Nephron (organoid): ENCODE results near the gene ABI2.
"Not testable (repeated sequence)": the region's sequence is repeated elsewhere in the genome, so short reads cannot be mapped to it uniquely, and the experiment has no call there.

ENCODE experiments used
- H3K27ac Mint-ChIP-seq, 3 experiments: 2 replicates each; pipeline ENCODE4 v1.8.0; 2020; ENCODE audit warnings: mixed read lengths in 3 of 3, mild to moderate bottlenecking in 2 of 3, moderate library complexity in 1 of 3
- H3K27me3 Mint-ChIP-seq: 2 replicates; pipeline ENCODE4 v1.8.0; 2021; ENCODE audit warnings: low read depth, mild to moderate bottlenecking, moderate library complexity, mixed read lengths
- H3K36me3 Mint-ChIP-seq: 2 replicates; pipeline ENCODE4 v1.8.0; 2020; ENCODE audit warnings: low read depth, mixed read lengths
- H3K4me1 Mint-ChIP-seq: 2 replicates; pipeline ENCODE4 v1.8.0; 2020; ENCODE audit warnings: mixed read lengths
- H3K4me3 Mint-ChIP-seq, 3 experiments: 2 replicates each; pipeline ENCODE4 v1.8.0; 2020; ENCODE audit warnings: mild to moderate bottlenecking in 3 of 3, mixed read lengths in 3 of 3, moderate library complexity in 2 of 3
- H3K9me3 Mint-ChIP-seq: 2 replicates; pipeline ENCODE4 v1.8.0; 2020; ENCODE audit warnings: mixed read lengths
- CTCF ChIP-seq, 3 experiments: fragments of 200-600 bp; sonication (generic); IDR thresholded peaks; one replicate each; pipeline ENCODE4 v1.5.0; 2021; ENCODE audit warnings: antibody characterized with exemption in 3 of 3; ENCODE audit not compliant: unreplicated experiment in 3 of 3

The ABI2 gene

GRCh38 chr2:203361495-203361894, 33.3 kb downstream of the ABI2 start:
- peaks cover 25% of the 10 kb centered on the region for H3K36me3 Mint-ChIP-seq
- no peak overlapping the region for H3K4me3 Mint-ChIP-seq
- TF ChIP-seq CTCF (IDR thresholded peaks at IDR 0.05; ENCODE audit: unreplicated experiment in 3 of 3) = no peak
- H3K27ac Mint-ChIP-seq = peak overlapping the region; percentile 22 to 60 (median 36)
- H3K4me1 Mint-ChIP-seq = peaks cover 10% of the 10 kb centered on the region
- no peaks in the 10 kb centered on the region for H3K9me3 Mint-ChIP-seq
- no peaks in the 10 kb centered on the region for H3K27me3 Mint-ChIP-seq

GRCh38 chr2:203361922-203362321, 33.7 kb downstream of the ABI2 start:
- Mint-ChIP-seq H3K9me3 (no peaks in the 10 kb centered on the region), H3K27ac (peak overlapping the region; percentile 22 to 60 (median 36)), H3K4me1 (peaks cover 10% of the 10 kb centered on the region), H3K36me3 (peaks cover 25% of the 10 kb centered on the region), H3K27me3 (no peaks in the 10 kb centered on the region), H3K4me3 (no peak overlapping the region)
- TF ChIP-seq CTCF (IDR thresholded peaks at IDR 0.05; ENCODE audit: unreplicated experiment in 3 of 3) = no peak

DNA sequence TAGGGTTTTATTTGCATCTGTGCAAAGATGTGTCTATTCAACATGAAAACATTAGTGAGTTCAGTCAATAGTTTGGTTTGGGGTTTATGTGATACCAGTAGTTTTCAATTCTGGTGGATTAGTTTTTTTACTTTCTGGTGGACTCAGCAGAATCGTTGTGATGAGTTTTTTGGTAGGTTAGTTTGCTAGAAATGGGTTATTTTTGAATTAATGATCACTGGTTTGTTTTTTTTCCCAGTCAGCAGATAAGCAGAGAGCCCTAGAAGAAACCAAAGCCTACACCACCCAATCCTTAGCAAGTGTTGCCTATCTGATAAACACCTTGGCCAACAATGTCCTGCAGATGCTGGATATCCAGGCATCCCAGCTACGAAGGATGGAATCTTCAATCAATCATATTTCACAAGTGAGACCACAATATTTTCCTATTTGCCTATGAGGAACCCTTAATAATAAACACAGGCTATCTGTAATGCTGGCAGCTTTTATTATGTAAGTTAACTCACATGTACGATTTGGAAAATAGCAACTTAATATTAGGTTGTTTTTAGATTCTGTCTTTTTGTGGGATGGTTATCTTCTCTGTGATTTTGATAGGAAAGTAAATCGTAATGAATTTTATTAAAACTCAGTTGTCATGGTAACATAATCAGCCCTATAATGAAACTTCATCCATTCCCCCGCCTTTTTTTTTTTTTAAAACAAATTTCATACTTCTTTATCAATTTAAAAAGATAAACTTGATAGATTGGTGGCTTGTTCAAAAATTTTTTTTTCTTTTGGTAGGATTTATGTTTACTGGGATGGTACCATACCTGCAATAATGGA, 38.7 kb downstream of the ABI2 start:
- Mint-ChIP-seq H3K4me3 (no peak overlapping the region), H3K4me1 (peaks cover under 1% of the 10 kb centered on the region), H3K9me3 (no peaks in the 10 kb centered on the region), H3K27me3 (no peaks in the 10 kb centered on the region), H3K36me3 (peaks cover 41% of the 10 kb centered on the region), H3K27ac (no peak overlapping the region)
- no peak for TF ChIP-seq CTCF (IDR thresholded peaks at IDR 0.05; ENCODE audit: unreplicated experiment in 3 of 3)

GRCh38 chr2:203372706-203373105, 44.5 kb downstream of the ABI2 start:
- H3K4me3 Mint-ChIP-seq, H3K27ac Mint-ChIP-seq, H3K27me3 Mint-ChIP-seq, H3K9me3 Mint-ChIP-seq, H3K4me1 Mint-ChIP-seq: not testable (repeated sequence)
- peaks cover 60% of the 10 kb centered on the region for H3K36me3 Mint-ChIP-seq

DNA sequence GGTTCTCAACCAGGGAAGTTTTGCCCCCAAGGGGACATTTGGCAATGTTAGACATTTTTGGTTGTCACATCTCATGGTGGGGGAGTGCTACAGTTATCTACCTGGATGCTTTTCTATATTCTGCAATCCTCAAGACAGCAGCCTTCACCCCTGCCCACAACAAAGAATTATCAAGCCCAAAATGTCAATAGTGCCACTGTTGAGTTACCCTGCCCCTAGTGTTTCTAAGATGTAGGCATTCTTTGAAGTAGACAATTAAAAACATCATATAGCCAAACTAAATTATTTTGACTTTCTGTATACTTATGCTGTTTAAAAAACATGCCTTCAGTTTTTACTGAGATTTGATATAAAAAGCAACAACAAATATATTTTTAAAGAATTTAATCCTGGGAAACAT, 48.0 kb downstream of the ABI2 start:
- Mint-ChIP-seq H3K27ac (no peak overlapping the region), H3K4me3 (no peak overlapping the region), H3K36me3 (peaks cover 33% of the 10 kb centered on the region), H3K9me3 (no peaks in the 10 kb centered on the region), H3K4me1 (peaks cover 4% of the 10 kb centered on the region), H3K27me3 (no peaks in the 10 kb centered on the region)
- TF ChIP-seq CTCF (IDR thresholded peaks at IDR 0.05; ENCODE audit: unreplicated experiment in 3 of 3) = no peak

DNA sequence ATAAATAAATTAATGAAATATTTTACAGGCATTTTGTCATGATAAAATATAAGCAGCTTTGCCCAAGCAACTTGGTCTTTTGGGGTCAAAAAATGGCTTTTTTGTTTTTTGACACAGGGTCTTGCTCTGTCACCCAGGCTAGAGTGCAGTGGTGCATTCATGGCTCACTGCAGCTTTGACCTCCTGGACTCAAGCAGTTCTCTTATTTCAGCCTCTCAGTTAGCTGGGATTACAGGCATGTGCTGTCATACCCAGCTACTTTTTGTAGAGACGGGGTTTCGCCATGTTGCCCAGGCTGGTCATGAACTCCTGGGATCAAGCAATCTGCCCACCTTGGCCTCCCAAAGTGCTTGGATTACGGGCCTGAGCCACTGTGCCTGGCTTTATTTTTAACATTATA, 51.0 kb downstream of the ABI2 start:
- Mint-ChIP-seq H3K36me3 (peaks cover 38% of the 10 kb centered on the region), H3K9me3 (no peaks in the 10 kb centered on the region), H3K4me3 (no peak overlapping the region), H3K4me1 (peaks cover 4% of the 10 kb centered on the region), H3K27ac (no peak overlapping the region), H3K27me3 (no peaks in the 10 kb centered on the region)
- TF ChIP-seq CTCF (IDR thresholded peaks at IDR 0.05; ENCODE audit: unreplicated experiment in 3 of 3) = no peak
